Upper lobe of left lung (tissue), 4 donors: ENCODE data around the gene KISS1R.

Source experiments
- EP300 ChIP-seq, 4 donors: sonication (generic); formaldehyde crosslinking; IDR thresholded peaks; one replicate each; pipeline ENCODE4 v1.5.1; 2017; ENCODE audit warnings: antibody characterized with exemption in 4 of 4, control low read depth in 2 of 4
- POLR2A ChIP-seq, 4 donors: fragments of 450-650 bp; IDR thresholded peaks; one replicate each; pipeline ENCODE4 v1.5.1; 2016 to 2017; ENCODE audit warnings: antibody characterized with exemption in 4 of 4, mild to moderate bottlenecking in 2 of 4
- POLR2AphosphoS5 ChIP-seq, 2 donors: sonication (generic); formaldehyde crosslinking; IDR thresholded peaks; one replicate each; pipeline ENCODE4 v1.5.1; 2017; ENCODE audit warnings: antibody characterized with exemption in 2 of 2
- TF ChIP-seq, protein P1 (sequence below), 6 experiments: fragments of 450-650 bp in 4 of 6; fragments of 200-600 bp in 2 of 6; sonication (generic) in 2 of 6; IDR thresholded peaks; one replicate each; pipeline ENCODE4 v1.5.1; 2016 to 2019; ENCODE audit warnings: antibody characterized with exemption in 6 of 6

GRCh38 chr19:928471-929202 lies 11.5 kb downstream of the KISS1R start:
- TF ChIP-seq, protein P1, sequence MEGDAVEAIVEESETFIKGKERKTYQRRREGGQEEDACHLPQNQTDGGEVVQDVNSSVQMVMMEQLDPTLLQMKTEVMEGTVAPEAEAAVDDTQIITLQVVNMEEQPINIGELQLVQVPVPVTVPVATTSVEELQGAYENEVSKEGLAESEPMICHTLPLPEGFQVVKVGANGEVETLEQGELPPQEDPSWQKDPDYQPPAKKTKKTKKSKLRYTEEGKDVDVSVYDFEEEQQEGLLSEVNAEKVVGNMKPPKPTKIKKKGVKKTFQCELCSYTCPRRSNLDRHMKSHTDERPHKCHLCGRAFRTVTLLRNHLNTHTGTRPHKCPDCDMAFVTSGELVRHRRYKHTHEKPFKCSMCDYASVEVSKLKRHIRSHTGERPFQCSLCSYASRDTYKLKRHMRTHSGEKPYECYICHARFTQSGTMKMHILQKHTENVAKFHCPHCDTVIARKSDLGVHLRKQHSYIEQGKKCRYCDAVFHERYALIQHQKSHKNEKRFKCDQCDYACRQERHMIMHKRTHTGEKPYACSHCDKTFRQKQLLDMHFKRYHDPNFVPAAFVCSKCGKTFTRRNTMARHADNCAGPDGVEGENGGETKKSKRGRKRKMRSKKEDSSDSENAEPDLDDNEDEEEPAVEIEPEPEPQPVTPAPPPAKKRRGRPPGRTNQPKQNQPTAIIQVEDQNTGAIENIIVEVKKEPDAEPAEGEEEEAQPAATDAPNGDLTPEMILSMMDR (IDR thresholded peaks at IDR 0.05): no peak
- no peak for TF ChIP-seq POLR2AphosphoS5 (IDR thresholded peaks at IDR 0.05)
- no peak for TF ChIP-seq POLR2A (IDR thresholded peaks at IDR 0.05)
- no peak for TF ChIP-seq EP300 (IDR thresholded peaks at IDR 0.05)
